ENCODE measurements around the gene PAWR. TPM values are rescaled to one million over a fixed set of nuclear protein-coding genes. Genes with fewer than 3 reads are reported as not detected.
A peak's percentile ranks its signal among the peaks of the same experiment; 100 is the strongest.

The PAWR gene
- total and polyA plus RNA-seq, 2 experiments from 2014 or later: 149 to 180 TPM

DNA sequence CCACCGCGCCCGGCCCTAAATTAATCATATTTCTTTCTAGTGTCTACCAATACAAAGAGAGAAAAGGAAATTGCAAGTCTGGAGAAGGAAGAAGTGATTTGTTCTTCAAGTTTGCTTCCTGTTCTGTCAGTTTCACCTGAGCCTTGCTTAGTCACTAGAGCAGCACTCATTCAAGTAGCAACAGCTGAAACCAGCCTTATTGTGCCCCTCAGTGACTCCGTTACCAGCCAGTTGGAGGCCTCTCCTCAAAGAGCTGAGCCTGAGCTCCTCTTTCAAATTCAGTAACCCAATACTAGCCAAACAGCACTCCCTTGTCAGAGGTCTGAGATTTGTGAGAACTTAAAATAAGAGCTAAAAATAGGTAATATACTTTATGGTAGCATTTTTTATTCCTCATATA lies 17.4 kb downstream of the PAWR start:
- DNase-seq (ENCODE audit: low spot score) (peak; percentile 66), ATAC-seq (peak; percentile 95)
- Mint-ChIP-seq H3K36me3 (ENCODE audit: low read depth) (peaks cover 31% of the 10 kb centered on the region), H3K4me1 (peaks cover 54% of the 10 kb centered on the region), H3K27ac (peak overlapping the region; percentile 81), H3K27me3 (ENCODE audit: insufficient read depth, low read depth, poor library complexity) (peaks cover 2% of the 10 kb centered on the region), H3K9me3 (no peaks in the 10 kb centered on the region), H3K4me3 (peak overlapping the region; percentile 33)
- peaks cover 100% of the 10 kb centered on the region for H3K79me2 ChIP-seq (replicated peaks; ENCODE audit: insufficient read depth)
- peaks cover 83% of the 10 kb centered on the region for H4K20me1 ChIP-seq (replicated peaks; ENCODE audit: insufficient read depth)
- no peaks in the 10 kb centered on the region for H3K36me3 ChIP-seq (ENCODE audit: insufficient read depth)
- peaks cover 62% of the 10 kb centered on the region for H3K4me1 ChIP-seq (ENCODE audit: insufficient read depth)
- H3K9me2 ChIP-seq (ENCODE audit: insufficient read depth): no peaks in the 10 kb centered on the region
- peak overlapping the region; percentile 24 for H3K4me2 ChIP-seq
- H3K4me3 ChIP-seq: peak overlapping the region; percentile 8; the same call in 1 of the 2 replicates
- no peaks in the 10 kb centered on the region for H3K27me3 ChIP-seq (ENCODE audit: insufficient read depth)
- H3K27ac ChIP-seq (ENCODE audit: low read depth): peak overlapping the region; percentile 60
- no peak overlapping the region for H2AFZ ChIP-seq
- TF ChIP-seq JUNB (IDR thresholded peaks at IDR 0.05; ENCODE audit: unreplicated experiment): no peak
- TF ChIP-seq STAT1 (IDR thresholded peaks at IDR 0.05; ENCODE audit: unreplicated experiment): no peak
- no peak for TF ChIP-seq ZNF114 (CRISPR knock-in tag; IDR thresholded peaks at IDR 0.05)
- TF ChIP-seq, protein P1, sequence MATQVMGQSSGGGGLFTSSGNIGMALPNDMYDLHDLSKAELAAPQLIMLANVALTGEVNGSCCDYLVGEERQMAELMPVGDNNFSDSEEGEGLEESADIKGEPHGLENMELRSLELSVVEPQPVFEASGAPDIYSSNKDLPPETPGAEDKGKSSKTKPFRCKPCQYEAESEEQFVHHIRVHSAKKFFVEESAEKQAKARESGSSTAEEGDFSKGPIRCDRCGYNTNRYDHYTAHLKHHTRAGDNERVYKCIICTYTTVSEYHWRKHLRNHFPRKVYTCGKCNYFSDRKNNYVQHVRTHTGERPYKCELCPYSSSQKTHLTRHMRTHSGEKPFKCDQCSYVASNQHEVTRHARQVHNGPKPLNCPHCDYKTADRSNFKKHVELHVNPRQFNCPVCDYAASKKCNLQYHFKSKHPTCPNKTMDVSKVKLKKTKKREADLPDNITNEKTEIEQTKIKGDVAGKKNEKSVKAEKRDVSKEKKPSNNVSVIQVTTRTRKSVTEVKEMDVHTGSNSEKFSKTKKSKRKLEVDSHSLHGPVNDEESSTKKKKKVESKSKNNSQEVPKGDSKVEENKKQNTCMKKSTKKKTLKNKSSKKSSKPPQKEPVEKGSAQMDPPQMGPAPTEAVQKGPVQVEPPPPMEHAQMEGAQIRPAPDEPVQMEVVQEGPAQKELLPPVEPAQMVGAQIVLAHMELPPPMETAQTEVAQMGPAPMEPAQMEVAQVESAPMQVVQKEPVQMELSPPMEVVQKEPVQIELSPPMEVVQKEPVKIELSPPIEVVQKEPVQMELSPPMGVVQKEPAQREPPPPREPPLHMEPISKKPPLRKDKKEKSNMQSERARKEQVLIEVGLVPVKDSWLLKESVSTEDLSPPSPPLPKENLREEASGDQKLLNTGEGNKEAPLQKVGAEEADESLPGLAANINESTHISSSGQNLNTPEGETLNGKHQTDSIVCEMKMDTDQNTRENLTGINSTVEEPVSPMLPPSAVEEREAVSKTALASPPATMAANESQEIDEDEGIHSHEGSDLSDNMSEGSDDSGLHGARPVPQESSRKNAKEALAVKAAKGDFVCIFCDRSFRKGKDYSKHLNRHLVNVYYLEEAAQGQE (IDR thresholded peaks at IDR 0.05; ENCODE audit: unreplicated experiment): no peak
- TF ChIP-seq CREB1 (CRISPR knock-in tag; IDR thresholded peaks at IDR 0.05; ENCODE audit: low read depth): no peak
- TF ChIP-seq ZNF331 (CRISPR knock-in tag; IDR thresholded peaks at IDR 0.05; ENCODE audit: low read depth): no peak
- TF ChIP-seq NANOG (IDR thresholded peaks at IDR 0.05; ENCODE audit: borderline replicate concordance): no peak
- TF ChIP-seq, protein P2, sequence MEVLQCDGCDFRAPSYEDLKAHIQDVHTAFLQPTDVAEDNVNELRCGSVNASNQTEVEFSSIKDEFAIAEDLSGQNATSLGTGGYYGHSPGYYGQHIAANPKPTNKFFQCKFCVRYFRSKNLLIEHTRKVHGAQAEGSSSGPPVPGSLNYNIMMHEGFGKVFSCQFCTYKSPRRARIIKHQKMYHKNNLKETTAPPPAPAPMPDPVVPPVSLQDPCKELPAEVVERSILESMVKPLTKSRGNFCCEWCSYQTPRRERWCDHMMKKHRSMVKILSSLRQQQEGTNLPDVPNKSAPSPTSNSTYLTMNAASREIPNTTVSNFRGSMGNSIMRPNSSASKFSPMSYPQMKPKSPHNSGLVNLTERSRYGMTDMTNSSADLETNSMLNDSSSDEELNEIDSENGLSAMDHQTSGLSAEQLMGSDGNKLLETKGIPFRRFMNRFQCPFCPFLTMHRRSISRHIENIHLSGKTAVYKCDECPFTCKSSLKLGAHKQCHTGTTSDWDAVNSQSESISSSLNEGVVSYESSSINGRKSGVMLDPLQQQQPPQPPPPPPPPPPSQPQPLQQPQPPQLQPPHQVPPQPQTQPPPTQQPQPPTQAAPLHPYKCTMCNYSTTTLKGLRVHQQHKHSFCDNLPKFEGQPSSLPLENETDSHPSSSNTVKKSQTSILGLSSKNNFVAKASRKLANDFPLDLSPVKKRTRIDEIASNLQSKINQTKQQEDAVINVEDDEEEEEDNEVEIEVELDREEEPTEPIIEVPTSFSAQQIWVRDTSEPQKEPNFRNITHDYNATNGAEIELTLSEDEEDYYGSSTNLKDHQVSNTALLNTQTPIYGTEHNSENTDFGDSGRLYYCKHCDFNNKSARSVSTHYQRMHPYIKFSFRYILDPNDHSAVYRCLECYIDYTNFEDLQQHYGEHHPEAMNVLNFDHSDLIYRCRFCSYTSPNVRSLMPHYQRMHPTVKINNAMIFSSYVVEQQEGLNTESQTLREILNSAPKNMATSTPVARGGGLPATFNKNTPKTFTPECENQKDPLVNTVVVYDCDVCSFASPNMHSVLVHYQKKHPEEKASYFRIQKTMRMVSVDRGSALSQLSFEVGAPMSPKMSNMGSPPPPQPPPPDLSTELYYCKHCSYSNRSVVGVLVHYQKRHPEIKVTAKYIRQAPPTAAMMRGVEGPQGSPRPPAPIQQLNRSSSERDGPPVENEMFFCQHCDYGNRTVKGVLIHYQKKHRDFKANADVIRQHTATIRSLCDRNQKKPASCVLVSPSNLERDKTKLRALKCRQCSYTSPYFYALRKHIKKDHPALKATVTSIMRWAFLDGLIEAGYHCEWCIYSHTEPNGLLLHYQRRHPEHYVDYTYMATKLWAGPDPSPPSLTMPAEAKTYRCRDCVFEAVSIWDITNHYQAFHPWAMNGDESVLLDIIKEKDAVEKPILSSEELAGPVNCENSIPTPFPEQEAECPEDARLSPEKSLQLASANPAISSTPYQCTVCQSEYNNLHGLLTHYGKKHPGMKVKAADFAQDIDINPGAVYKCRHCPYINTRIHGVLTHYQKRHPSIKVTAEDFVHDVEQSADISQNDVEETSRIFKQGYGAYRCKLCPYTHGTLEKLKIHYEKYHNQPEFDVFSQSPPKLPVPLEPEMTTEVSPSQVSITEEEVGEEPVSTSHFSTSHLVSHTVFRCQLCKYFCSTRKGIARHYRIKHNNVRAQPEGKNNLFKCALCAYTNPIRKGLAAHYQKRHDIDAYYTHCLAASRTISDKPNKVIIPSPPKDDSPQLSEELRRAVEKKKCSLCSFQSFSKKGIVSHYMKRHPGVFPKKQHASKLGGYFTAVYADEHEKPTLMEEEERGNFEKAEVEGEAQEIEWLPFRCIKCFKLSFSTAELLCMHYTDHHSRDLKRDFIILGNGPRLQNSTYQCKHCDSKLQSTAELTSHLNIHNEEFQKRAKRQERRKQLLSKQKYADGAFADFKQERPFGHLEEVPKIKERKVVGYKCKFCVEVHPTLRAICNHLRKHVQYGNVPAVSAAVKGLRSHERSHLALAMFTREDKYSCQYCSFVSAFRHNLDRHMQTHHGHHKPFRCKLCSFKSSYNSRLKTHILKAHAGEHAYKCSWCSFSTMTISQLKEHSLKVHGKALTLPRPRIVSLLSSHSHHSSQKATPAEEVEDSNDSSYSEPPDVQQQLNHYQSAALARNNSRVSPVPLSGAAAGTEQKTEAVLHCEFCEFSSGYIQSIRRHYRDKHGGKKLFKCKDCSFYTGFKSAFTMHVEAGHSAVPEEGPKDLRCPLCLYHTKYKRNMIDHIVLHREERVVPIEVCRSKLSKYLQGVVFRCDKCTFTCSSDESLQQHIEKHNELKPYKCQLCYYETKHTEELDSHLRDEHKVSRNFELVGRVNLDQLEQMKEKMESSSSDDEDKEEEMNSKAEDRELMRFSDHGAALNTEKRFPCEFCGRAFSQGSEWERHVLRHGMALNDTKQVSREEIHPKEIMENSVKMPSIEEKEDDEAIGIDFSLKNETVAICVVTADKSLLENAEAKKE (CRISPR knock-in tag; IDR thresholded peaks at IDR 0.05): no peak
- TF ChIP-seq, protein P3, sequence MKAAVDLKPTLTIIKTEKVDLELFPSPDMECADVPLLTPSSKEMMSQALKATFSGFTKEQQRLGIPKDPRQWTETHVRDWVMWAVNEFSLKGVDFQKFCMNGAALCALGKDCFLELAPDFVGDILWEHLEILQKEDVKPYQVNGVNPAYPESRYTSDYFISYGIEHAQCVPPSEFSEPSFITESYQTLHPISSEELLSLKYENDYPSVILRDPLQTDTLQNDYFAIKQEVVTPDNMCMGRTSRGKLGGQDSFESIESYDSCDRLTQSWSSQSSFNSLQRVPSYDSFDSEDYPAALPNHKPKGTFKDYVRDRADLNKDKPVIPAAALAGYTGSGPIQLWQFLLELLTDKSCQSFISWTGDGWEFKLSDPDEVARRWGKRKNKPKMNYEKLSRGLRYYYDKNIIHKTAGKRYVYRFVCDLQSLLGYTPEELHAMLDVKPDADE (IDR thresholded peaks at IDR 0.05): no peak
- TF ChIP-seq, protein P4, sequence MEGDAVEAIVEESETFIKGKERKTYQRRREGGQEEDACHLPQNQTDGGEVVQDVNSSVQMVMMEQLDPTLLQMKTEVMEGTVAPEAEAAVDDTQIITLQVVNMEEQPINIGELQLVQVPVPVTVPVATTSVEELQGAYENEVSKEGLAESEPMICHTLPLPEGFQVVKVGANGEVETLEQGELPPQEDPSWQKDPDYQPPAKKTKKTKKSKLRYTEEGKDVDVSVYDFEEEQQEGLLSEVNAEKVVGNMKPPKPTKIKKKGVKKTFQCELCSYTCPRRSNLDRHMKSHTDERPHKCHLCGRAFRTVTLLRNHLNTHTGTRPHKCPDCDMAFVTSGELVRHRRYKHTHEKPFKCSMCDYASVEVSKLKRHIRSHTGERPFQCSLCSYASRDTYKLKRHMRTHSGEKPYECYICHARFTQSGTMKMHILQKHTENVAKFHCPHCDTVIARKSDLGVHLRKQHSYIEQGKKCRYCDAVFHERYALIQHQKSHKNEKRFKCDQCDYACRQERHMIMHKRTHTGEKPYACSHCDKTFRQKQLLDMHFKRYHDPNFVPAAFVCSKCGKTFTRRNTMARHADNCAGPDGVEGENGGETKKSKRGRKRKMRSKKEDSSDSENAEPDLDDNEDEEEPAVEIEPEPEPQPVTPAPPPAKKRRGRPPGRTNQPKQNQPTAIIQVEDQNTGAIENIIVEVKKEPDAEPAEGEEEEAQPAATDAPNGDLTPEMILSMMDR (conservative IDR thresholded peaks at IDR 0.05; ENCODE audit: low read depth in 2 of 2): no peak
- no peak for TF ChIP-seq POLR2AphosphoS5 (IDR thresholded peaks at IDR 0.05; ENCODE audit: low read depth)
- TF ChIP-seq EZH2phosphoT487 (IDR thresholded peaks at IDR 0.05; ENCODE audit: unreplicated experiment): no peak
- no peak for TF ChIP-seq EZH2 (IDR thresholded peaks at IDR 0.05; ENCODE audit: low read depth, unreplicated experiment)
- H3F3A ChIP-seq (replicated peaks; ENCODE audit: low read depth): no peaks in the 10 kb centered on the region
